ENCODE data around the gene EFNA1. TPM values are rescaled to one million over a fixed set of nuclear protein-coding genes. Genes with fewer than 3 reads are reported as not detected.
A peak's percentile ranks its signal among the peaks of the same experiment; 100 is the strongest.
"Not testable (repeated sequence)": the region's sequence is repeated elsewhere in the genome, so short reads cannot be mapped to it uniquely, and the experiment has no call there.

EFNA1 gene
- total RNA-seq, 1 donor from 2014 or later, result 178 TPM

- ATAC-seq, result no peak
- peaks cover 8% of the 10 kb centered on the region for H3K27me3 ChIP-seq
- no peaks in the 10 kb centered on the region for H3K36me3 ChIP-seq
- no peak overlapping the region for H3K27ac ChIP-seq
- no peak for TF ChIP-seq CTCF (IDR thresholded peaks at IDR 0.05)
- DNase-seq, result no peak
- intact Hi-C loops (cut with DNase I), result no loop called here
- H3K4me3 ChIP-seq, result no peak overlapping the region
- H3K4me1 ChIP-seq, result no peaks in the 10 kb centered on the region
- no peaks in the 10 kb centered on the region for H3K9me3 ChIP-seq
These were observed 17.8 kb downstream of the EFNA1 start for GRCh38 chr1:155145491-155145890.

DNA sequence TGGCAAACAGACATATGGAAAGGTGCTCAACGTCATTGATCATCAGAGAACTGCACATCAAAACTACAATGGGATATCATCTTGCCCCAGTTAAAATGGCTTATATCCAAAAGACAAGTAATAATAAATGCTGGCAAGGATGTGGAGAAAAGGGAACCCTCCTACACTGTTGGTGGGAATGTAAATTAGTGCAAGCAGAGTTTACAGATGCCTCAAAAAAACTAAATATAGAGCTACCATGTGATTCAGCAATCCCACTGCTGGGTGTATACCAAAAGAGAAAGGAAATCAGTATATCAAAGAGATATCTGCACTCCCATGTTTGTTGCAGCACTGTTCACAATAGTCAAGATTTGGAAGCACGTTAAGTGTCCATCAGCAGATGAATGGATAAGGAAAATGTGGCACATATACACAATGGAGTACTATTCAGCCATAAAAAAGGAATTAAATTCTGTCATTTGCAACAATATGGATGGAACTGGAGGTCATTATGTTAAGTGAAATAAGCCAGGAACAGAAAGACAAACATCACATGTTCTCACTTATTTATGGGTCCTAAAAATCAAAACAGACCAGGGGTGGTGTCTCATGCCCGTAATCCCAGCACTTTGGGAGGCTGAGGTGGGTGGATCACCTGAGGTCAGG, 28.4 kb downstream of the EFNA1 start:
- ATAC-seq; intact Hi-C loops (cut with DNase I): not testable (repeated sequence)

DNA sequence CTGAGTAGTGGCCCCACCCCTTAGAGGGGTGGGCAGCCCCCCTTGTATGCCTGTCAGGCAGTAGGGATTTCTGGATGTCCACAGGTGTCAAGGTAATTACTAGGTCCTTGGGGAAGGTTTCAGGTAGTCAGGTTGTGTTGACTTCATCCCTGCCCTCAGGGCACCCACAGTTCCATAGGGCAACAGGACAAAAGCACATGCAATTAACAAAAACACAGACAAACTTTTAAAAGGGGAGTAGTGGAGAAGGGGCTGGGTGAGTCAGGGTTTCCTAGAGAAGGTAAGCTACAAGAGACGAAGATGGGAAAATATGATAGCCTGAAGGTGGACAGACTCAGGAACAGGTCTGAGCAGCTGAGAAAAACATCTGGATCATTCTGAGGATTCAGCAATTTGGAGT, 31.3 kb downstream of the EFNA1 start:
- ATAC-seq (no peak), DNase-seq (peak; percentile 21)
- no peak for TF ChIP-seq CTCF (IDR thresholded peaks at IDR 0.05)
- Histone ChIP-seq H3K27me3 (no peaks in the 10 kb centered on the region), H3K27ac (no peak overlapping the region), H3K4me3 (no peak overlapping the region), H3K9me3 (no peaks in the 10 kb centered on the region), H3K36me3 (no peaks in the 10 kb centered on the region), H3K4me1 (no peaks in the 10 kb centered on the region)
- intact Hi-C loops (cut with DNase I), result no loop called here

More for the DNA sequence above, 28.4 kb downstream of the EFNA1 start:
- not testable (repeated sequence) for H3K36me3 ChIP-seq, H3K27me3 ChIP-seq, H3K4me1 ChIP-seq, DNase-seq, H3K27ac ChIP-seq, H3K4me3 ChIP-seq, H3K9me3 ChIP-seq

DNA sequence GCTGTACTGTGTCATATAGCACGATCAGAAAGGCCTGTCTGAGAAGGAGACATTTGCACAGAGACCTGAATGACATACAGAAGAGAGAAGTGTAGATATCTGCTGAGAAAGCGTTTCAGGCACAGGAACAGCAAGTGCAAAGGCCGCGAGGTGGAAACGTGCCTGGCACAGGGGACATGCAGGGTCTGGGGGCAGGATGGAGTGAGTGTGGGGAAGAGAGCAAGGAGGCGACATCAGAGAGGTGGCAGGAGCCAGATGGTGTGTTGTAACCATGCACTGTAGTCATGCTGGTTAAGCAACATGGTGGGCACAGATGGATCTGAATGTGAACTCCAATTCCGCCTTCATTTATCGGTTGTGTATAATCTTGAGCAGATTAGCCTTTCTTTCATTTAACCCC, 32.5 kb downstream of the EFNA1 start:
- H3K27ac ChIP-seq, result no peak overlapping the region
- intact Hi-C loops (cut with DNase I), result no loop called here
- DNase-seq (peak; percentile 35), ATAC-seq (no peak)
- no peak for TF ChIP-seq CTCF (IDR thresholded peaks at IDR 0.05)
- no peaks in the 10 kb centered on the region for H3K27me3 ChIP-seq
- no peaks in the 10 kb centered on the region for H3K36me3 ChIP-seq
- H3K4me1 ChIP-seq, result no peaks in the 10 kb centered on the region
- no peak overlapping the region for H3K4me3 ChIP-seq
- no peaks in the 10 kb centered on the region for H3K9me3 ChIP-seq

- H3K4me1 ChIP-seq, result peaks cover 14% of the 10 kb centered on the region
- ATAC-seq, result not testable (repeated sequence)
These were observed 35.0 kb downstream of the EFNA1 start for GRCh38 chr1:155162631-155163030.

DNA sequence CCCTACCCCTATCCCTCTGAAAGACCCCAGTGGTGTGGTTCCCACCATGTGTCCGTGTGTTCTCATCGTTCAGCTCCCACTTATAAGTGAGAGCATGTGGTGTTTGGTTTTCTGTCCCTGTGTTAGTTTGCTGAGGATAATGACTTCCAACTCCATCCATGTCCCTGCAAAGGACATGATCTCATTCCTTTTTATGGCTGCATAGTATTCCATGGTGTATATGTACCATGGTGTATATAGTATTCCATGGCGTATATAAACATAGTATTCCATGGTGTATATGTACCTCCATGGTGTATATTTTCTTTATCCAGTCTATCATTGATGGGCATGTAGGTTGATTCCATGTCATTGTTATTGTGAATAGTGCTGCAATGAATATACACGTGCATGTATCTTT, 36.1 kb downstream of the EFNA1 start:
- DNase-seq; H3K4me3 ChIP-seq; H3K9me3 ChIP-seq; H3K27me3 ChIP-seq; H3K36me3 ChIP-seq; intact Hi-C loops (cut with DNase I); H3K27ac ChIP-seq; ATAC-seq: not testable (repeated sequence)
- peaks cover 17% of the 10 kb centered on the region for H3K4me1 ChIP-seq

More at GRCh38 chr1:155162631-155163030, 35.0 kb downstream of the EFNA1 start:
- intact Hi-C loops (cut with DNase I); H3K36me3 ChIP-seq; DNase-seq; H3K9me3 ChIP-seq; H3K27me3 ChIP-seq; H3K27ac ChIP-seq; H3K4me3 ChIP-seq: not testable (repeated sequence)

DNA sequence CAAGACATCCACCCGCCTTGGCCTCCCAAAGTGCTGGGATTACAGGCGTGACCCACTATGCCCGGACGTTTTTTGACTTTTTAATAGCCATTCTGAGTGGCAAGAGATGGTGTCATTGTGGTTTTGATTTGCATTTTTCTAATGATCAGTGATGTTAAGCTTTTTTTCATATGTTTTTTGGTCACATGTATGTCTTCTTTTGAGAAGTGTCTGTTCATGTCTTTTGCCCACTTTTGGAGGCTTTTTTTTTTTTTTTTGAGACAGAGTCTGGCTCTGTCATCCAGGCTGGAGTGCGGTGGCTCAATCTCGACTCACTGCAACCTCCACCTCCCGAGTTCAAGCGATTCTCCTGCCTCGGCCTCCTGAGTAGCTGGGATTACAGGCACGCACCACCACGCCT, 36.9 kb downstream of the EFNA1 start:
- ATAC-seq, H3K9me3 ChIP-seq, H3K27me3 ChIP-seq, H3K4me3 ChIP-seq, H3K27ac ChIP-seq, DNase-seq: not testable (repeated sequence)
- Histone ChIP-seq H3K4me1 (peaks cover 17% of the 10 kb centered on the region), H3K36me3 (peaks cover 11% of the 10 kb centered on the region)
- intact Hi-C loops (cut with DNase I), result loop anchor here (5.0 kb wide), 1 partner anchor 72 kb away; no protein-coding TSS in a partner anchor

DNA sequence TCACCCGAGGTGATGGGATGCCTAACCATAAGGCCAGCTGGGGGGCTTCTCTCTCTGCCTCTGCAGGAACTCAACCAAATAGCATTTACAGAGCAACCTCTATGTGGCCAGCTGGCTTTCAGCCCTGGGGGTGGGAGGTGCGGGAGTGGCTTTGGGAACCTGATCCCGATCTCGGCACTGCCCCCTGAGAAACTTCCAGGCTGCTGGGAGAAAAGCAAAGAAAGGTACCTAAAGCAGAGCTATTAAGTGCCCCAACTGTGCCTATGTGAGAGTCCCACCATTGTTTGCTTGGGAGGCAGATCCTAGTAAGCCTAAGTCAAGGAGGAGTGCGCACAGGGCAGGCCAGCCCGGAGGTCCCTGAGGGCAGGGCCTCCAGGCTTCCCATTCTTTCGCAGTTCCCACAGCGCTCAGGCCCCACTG, 38.4 kb downstream of the EFNA1 start:
- peaks cover 17% of the 10 kb centered on the region for H3K4me1 ChIP-seq

More for the DNA sequence above, 38.4 kb downstream of the EFNA1 start:
- Histone ChIP-seq H3K4me3 (no peak overlapping the region), H3K36me3 (peaks cover 26% of the 10 kb centered on the region), H3K9me3 (no peaks in the 10 kb centered on the region), H3K27me3 (no peaks in the 10 kb centered on the region), H3K27ac (peak overlapping the region; percentile 75)
- ATAC-seq (no peak), DNase-seq (peak; percentile 54)
- TF ChIP-seq CTCF (IDR thresholded peaks at IDR 0.05), result no peak
- intact Hi-C loops (cut with DNase I), result loop anchor here (5.0 kb wide), 1 partner anchor 74 kb away; no protein-coding TSS in a partner anchor

Data from upper lobe of right lung (tissue), 1 donor.